Fibroblast of peridontal ligament (primary cell): ENCODE measurements around the gene EDN2.

ENCODE experiments used
- DNase-seq: peaks from one replicate; pipeline ENCODE4 v3.0.0-alpha.2; 2010; ENCODE audit errors: extremely low read depth

EDN2 gene

GRCh38 chr1:41483001-41483850 is 1.3 kb downstream of the EDN2 start:
- no peak for DNase-seq

- no peak for DNase-seq
Measured at GRCh38 chr1:41482001-41482765, 2.3 kb downstream of the EDN2 start.

GRCh38 chr1:41481109-41481775 is 3.2 kb downstream of the EDN2 start:
- DNase-seq = no peak

- no peak for DNase-seq
Measured at GRCh38 chr1:41480204-41481108, 4.0 kb downstream of the EDN2 start.

- no peak for DNase-seq
Measured at GRCh38 chr1:41479808-41480160, 4.7 kb downstream of the EDN2 start.

GRCh38 chr1:41479000-41479807 is 5.3 kb downstream of the EDN2 start:
- no peak for DNase-seq

GRCh38 chr1:41478118-41478748 is 6.2 kb downstream of the EDN2 start:
- DNase-seq = no peak

GRCh38 chr1:41476807-41477361 is 7.6 kb downstream of the EDN2 start:
- DNase-seq = no peak

GRCh38 chr1:41475859-41476567 is 8.5 kb downstream of the EDN2 start:
- no peak for DNase-seq

- DNase-seq = no peak
Measured at GRCh38 chr1:41475346-41475745, 9.1 kb downstream of the EDN2 start.

- DNase-seq = no peak
Measured at GRCh38 chr1:41474490-41475271, 9.8 kb downstream of the EDN2 start.

- DNase-seq = no peak
Measured at GRCh38 chr1:41473738-41474362, 10.6 kb downstream of the EDN2 start.

GRCh38 chr1:41471658-41472057 is 12.8 kb downstream of the EDN2 start:
- DNase-seq = no peak

- DNase-seq = no peak
Measured at GRCh38 chr1:41469706-41470105, 14.8 kb downstream of the EDN2 start.

- no peak for DNase-seq
Measured at GRCh38 chr1:41468122-41468762, 16.2 kb downstream of the EDN2 start.

GRCh38 chr1:41467673-41468072 is 16.8 kb downstream of the EDN2 start:
- DNase-seq = no peak

- no peak for DNase-seq
Measured at GRCh38 chr1:41466146-41466545, 18.3 kb downstream of the EDN2 start.
